Left ventricle myocardium superior (tissue), 1 donor: ENCODE measurements around the gene KNSTRN. TPM values are rescaled to one million over a fixed set of nuclear protein-coding genes. Genes with fewer than 3 reads are reported as not detected.

ENCODE experiments used
- ATAC-seq: fragments of 200-7000 bp; cut with Tn5 transposase; one replicate; pipeline ENCODE4 v1.9.1; 2020; ENCODE audit warnings: mild to moderate bottlenecking, moderate library complexity
- DNase-seq: peaks from one replicate; pipeline ENCODE4 v3.0.0-alpha.2; 2020
- intact Hi-C: fragments of 100-400 bp; cut with micrococcal nuclease; formaldehyde crosslinking; loops from one replicate; pipeline ENCODE4 v1.11.0; 2022
- total RNA-seq: library from RNA; stranded (reverse); fragmentation: NEBNext Ultra II Directional; extraction: Animal tissue kit (Norgen Biotek cat#: 25700); gene quantifications from one replicate; pipeline ENCODE4 v1.2.1, GENCODE V29; 2021
- donor health status: DM: no; HTN: yes; CAD: no; lungs with severe emphysema.

Gene KNSTRN
- total RNA-seq, 1 donor from 2014 or later: 10.1 TPM

- ATAC-seq: peak; percentile 57
- intact Hi-C loops: no loop called here
- DNase-seq: no peak
Measured at GRCh38 chr15:40388941-40389823, 6.7 kb downstream of the KNSTRN start.

DNA sequence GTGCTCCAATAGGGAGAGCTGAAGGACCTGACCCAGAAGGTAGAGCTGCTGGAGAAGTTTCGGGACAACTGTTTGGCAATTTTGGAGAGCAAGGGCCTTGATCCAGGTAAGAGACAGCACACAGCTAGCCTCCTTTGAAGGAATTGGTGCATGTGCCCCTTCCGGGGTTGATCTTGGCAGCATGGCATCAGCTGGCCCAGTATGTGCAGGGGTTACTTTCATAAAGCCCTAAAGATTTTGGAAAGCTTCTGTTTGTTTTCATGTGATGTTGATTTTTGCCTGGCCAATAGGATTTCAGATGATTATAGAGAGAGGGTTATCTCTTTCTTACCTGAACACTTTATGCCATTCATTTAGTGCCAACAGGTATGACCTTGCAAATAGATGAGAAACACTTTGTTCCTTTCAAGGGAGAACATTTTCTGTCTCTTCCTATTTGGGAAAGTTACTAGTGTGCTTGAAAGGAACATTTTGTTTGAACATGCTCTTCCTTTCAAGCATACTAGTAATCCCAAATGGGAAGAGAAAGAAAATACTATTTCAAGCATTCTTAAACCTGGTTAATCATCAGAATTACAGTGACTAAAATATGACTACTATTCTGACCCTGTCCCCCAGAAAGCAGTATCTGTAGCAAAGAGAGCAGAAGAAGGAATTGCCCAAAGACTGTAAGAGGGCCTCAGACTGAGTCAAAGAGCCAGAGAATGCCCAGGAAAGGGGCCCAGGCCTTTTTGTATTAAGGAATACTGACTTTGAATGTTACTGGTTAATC is 7.5 kb downstream of the KNSTRN start:
- intact Hi-C loops: no loop called here
- DNase-seq (no peak), ATAC-seq (no peak)

- no peak for ATAC-seq
- intact Hi-C loops: no loop called here
- no peak for DNase-seq
Measured at GRCh38 chr15:40392986-40393948, 10.7 kb downstream of the KNSTRN start.

GRCh38 chr15:40397688-40398412 is 15.3 kb downstream of the KNSTRN start:
- intact Hi-C loops: no loop called here
- peak; percentile 51 for ATAC-seq
- DNase-seq: no peak

DNA sequence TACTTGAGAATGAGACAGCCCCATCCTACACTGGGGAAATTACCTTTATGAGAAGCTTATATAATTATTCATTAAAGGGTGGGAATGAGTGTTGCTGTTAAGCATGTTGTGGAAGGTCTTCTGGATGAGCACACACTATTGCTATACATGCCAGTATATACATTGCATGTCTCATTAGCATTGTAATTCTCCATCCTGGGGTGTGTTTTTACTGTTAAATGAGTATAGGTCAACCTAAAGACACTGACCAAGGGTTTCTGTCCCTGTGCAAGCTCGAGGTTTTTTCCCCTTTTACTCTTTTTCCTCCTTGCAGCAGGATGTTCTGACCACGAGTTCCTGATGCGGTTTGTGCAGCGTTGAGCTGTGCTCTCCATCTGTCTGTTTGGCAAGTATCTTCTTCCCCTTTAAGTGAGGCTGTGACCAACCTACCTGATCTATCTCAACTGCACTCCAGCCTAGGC is 15.9 kb downstream of the KNSTRN start:
- intact Hi-C loops: no loop called here
- DNase-seq (no peak), ATAC-seq (peak; percentile 52)

GRCh38 chr15:40399370-40399769 is 16.8 kb downstream of the KNSTRN start:
- no peak for ATAC-seq
- intact Hi-C loops: no loop called here
- no peak for DNase-seq

GRCh38 chr15:40405501-40406381 is 23.2 kb downstream of the KNSTRN start, which contains the start of gene IVD:
TSS of gene IVD (plus strand) at chr15:40405795. CDS start at chr15:40405828, 33 bp downstream.
- ATAC-seq (peak; percentile 100), DNase-seq (peak; percentile 98)
- intact Hi-C loops: no loop called here

GRCh38 chr15:40407330-40407990 is 24.9 kb downstream of the KNSTRN start:
- DNase-seq (no peak), ATAC-seq (no peak)
- intact Hi-C loops: no loop called here

- intact Hi-C loops: no loop called here
- ATAC-seq (no peak), DNase-seq (no peak)
Measured at GRCh38 chr15:40409366-40409765, 26.8 kb downstream of the KNSTRN start.

GRCh38 chr15:40410476-40410875 is 28.0 kb downstream of the KNSTRN start:
- intact Hi-C loops: no loop called here
- ATAC-seq: no peak
- DNase-seq: no peak

GRCh38 chr15:40412095-40412759 is 29.7 kb downstream of the KNSTRN start:
- peak; percentile 31 for ATAC-seq
- intact Hi-C loops: no loop called here

DNA sequence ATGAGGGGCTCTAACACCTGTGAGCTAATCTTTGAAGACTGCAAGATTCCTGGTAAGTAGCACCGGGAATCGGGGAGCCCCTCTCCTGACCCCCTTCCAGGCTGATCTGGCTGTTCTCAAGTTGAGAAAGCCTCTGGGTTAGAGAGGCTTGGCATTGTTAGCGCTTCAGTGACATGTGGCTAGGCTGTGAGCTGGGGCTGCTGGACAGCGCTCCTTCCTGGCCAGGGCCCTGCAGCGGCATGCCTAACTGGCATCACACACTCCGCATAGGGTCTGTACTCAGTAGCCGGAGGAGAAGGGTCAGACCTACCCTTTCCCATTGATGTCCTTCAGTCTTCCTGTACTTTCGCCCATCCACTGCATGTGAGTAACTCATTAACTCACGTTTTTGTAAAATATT is 30.5 kb downstream of the KNSTRN start:
- intact Hi-C loops: no loop called here
- DNase-seq (no peak), ATAC-seq (no peak)

More at GRCh38 chr15:40412095-40412759, 29.7 kb downstream of the KNSTRN start:
- DNase-seq: no peak

DNA sequence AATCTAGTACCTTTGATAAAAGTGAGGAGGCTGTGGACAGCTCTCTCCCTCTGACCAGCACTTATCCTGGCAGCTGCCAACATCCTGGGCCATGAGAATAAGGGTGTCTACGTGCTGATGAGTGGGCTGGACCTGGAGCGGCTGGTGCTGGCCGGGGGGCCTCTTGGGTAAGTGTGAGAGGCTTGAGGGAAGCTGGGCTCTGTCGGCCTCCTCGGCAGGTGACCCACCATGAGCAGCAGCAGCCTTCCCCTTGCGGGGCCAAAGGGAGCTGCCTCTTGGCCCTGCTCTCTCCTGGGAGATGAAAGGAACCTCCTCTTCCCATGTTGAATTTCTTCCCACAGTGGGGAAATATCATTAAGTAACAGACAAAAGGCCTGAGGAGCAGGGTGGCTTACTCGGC is 32.3 kb downstream of the KNSTRN start:
- ATAC-seq (no peak), DNase-seq (no peak)
- intact Hi-C loops: no loop called here

DNA sequence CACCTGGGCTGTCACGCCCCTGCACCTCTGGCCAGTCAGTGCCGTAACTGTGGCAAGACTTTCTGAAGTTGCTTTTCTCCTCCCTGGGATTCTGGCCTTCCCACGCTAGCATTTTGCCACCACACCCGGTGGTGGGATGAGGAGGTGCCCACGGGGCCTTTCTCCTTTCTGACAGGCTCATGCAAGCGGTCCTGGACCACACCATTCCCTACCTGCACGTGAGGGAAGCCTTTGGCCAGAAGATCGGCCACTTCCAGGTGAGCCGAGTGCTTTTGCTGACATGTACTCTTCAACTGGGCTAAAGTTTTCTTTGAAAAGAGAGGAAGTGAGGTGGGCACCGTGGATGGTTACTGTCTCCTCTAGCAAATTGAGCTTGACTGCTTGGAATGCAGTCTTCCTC is 32.7 kb downstream of the KNSTRN start:
- intact Hi-C loops: no loop called here
- DNase-seq: no peak
- no peak for ATAC-seq

DNA sequence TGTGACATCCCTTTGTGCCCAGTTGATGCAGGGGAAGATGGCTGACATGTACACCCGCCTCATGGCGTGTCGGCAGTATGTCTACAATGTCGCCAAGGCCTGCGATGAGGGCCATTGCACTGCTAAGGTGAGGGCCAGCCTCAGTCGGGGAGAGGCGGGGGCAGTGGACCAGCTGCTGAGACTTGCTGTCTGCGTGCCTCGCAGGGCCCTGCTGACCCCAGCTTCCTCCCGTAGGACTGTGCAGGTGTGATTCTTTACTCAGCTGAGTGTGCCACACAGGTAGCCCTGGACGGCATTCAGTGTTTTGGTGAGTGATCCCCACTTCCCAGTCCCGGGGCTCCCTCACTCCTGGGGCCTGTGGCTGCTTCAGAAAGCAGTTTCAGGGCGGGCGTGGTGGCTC is 33.5 kb downstream of the KNSTRN start:
- ATAC-seq: no peak
- DNase-seq: no peak
- intact Hi-C loops: no loop called here

- intact Hi-C loops: no loop called here
- DNase-seq (no peak), ATAC-seq (no peak)
Measured at GRCh38 chr15:40418126-40418525, 35.6 kb downstream of the KNSTRN start.
